DMS153 treated with DMSO at 0.1 percent for 48 hours (cell line): ENCODE measurements around the gene DNM1.
A peak's percentile ranks its signal among the peaks of the same experiment; 100 is the strongest.

Experiments used
- DNase-seq: peaks from one replicate; lab custom pipeline; 2025; ENCODE audit not compliant: unreplicated experiment; lab: John Stamatoyannopoulos, UW

Gene DNM1

DNA sequence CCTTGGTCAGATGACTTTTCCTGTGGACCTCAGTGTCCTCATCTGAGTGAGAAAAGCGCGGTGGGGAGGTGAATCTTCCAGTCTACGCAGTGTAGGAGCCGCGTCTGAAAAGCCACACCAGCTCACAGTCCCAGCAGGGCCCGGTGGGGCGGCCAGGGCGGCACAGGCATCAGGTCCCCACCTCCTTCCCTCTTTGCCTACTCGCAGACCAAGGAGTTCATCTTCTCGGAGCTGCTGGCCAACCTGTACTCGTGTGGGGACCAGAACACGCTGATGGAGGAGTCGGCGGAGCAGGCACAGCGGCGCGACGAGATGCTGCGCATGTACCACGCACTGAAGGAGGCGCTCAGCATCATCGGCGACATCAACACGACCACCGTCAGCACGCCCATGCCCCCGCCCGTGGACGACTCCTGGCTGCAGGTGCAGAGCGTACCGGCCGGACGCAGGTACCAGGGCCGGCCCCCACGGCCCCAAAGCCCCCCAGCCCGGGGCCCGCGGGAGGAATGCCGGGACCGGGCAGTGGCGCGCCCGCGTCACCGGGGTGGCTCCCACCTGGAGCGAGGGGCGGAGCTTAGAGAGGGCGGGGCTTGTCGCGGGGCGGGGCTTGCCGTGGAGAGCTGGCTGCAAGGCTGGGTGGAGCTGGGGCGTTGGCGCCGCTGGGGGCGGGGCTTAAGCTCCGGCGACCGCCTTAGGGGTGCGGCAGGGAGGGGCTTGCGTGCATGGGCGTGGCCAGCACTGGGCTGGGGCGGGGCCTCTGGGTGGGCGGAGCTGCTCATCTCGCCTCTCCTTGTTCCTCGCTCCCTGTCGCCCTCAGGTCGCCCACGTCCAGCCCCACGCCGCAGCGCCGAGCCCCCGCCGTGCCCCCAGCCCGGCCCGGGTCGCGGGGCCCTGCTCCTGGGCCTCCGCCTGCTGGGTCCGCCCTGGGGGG, 47.0 kb downstream of the DNM1 start:
- DNase-seq, result peak; percentile 85

DNA sequence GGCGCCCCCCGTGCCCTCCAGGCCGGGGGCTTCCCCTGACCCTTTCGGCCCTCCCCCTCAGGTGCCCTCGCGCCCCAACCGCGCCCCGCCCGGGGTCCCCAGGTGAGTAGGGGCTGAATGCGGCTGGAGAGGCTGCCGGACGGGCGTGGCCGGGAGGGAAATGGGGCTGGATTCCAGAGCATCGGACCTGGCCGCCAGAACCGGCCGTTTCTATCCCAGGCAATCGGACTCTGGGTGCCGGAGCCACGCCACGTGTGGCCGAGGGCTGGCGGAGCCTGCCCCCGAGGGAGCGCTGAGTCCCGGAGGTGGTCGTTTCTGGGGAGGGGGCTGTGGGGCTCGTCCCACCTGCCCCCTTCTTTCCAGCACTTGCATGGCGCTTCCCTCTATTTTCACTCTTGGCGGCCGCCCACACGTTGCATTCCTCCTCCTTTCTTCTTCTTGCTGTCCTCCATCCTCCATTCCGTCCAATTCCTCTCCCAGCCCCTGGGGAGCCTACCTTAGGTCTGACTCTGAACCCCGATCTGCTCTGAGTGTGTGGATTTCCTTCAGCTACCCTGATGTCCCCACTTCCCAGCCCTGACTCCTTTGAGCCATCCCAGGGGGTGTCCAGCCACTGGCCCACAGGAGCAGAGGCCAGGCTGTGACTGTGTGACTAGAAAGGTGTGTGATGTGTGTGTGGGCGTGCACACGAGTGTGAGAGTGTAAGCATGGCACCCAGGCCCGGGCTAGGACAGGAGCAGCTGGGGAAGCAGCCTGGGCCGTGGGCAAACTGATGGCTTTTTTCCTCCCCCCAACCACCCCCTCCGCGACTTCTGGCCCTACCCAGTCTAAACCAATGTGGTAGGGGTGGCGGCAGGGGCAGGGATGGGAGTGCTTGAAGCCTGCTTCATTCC, 47.9 kb downstream of the DNM1 start:
- no peak for DNase-seq

DNA sequence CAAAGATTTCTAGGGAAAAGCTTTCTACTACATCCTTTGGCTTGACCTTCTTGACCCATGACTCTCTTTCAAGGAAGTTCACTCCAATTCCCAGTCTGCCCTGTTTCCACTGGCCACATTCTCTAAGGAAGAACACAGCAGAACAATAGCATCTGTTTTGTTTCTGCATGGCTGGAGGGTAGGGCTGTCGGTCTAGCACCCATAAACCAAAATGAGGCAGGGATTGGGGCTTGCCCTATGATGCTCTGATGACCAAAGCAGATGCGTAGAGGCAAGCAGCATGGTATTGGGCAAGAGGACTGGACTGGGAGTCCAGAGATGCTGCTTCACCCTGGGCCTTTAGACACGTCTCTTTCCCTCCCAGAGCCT, 48.5 kb downstream of the DNM1 start:
- DNase-seq, result no peak

DNA sequence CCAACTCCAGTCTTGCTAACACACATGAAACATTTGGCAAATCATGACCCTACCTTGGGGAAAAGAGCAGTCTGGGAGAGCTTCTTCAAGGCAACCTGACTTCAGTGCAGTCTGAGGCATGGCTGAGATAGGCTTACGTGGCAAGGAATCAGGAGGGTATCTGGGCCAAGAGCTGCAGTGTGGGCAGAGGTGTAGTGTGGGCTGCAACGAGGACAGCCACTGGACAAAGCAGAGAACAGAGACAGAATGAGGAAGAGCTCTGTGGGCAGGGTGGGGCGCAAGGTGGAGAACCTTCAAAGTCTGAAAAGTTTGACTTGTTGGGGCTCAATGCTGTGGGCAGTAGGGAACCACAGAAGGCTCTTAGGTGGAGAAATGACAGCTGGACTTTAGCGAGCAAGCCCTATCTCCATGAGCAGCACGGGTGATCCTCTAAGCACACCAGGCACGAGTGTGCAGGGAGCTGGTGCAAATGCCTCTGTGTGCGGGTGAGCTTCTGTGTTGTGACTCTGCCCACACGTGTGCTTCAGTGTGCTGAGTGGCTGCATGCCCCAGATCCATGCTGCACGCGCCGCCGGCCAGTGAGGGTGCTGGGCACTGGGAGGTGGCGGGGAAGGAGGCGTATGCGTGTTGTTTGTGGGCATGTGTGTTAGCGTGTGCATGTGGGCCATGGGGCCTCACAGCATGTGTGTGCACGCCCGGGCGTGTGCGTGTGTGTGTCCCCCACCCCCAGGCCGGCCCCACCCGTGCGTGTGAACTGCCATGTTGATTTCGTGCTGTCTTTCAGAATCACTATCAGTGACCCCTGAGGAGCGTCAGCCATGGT, 49.3 kb downstream of the DNM1 start:
- DNase-seq, result no peak

DNA sequence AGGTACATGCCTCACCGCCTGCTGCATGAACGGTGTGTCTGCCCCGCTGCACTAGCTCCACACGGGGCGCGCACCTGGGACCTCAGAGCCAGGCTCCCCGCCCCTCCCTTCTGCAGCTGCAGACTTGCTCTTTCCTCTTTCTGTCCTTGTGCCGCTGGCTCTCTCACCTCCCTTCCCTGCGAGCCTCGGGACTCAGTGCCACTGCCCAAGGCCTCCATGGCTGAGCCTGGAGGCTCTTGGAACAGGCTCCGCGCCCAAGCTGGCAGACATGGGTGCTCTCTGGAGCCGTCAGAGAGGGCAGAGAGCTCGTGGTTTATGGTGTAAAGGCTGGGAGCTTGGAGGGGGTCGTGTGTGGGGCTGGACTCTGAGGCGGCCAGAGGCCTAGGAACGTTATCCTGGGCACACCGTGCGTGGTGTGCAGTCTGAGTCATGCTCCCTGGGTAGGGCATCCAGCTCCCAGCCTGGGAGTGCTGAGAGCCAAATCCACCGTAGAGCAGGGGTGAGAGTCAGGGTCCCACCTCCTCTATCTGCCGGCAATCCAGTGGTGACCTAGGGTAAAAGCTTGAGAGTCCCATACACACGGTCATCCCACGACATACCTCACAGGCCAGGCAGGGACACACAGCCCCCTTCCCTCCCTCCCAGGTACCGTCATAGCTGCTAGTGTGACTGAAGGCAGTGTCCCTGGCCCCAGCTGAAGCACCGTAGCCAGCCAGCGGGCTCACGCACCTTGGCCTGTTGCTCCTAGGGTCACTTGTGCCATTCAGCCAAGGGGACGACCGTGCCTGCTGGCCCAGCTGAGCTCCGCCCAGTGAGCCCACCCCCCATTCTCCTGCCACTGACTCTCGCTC, 50.2 kb downstream of the DNM1 start:
- DNase-seq, result no peak

DNA sequence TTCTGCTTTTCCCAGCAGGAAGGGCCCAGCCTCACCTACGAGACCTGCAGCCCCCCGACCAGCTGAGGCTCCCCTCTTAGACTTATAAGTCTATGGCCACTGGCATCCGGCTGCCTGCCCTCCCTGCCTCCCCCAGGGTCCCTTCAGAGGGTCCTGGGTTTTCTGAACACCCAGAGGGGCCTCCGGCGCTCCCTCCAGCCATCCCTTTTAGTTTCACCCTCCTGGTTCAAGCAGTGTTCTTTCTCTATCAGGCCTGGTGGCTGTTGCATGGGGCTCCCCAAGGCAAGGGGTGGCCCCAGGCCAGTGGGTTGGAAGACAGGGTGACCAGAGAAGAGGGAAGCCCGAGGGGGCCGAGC, 50.8 kb downstream of the DNM1 start:
- DNase-seq, result no peak

DNA sequence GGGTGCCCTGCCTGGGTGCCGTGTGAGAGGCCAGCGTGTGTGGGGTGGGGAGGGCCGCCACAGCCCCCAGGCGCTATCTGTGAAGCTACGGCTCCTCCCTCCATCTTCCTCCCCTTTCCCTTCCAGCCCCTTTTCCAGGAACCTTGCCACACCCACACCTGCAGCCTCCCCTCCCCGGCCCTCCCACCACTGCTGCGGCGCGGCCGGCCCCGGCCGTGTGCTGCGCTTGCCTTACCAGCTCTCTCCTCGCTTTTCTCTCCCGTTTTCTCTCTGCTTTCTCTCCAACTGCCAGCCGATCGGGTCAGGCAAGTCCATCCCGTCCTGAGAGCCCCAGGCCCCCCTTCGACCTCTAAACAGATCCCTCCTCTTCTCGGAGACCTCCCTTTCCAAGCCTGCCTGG, 51.2 kb downstream of the DNM1 start:
- DNase-seq, result no peak

DNA sequence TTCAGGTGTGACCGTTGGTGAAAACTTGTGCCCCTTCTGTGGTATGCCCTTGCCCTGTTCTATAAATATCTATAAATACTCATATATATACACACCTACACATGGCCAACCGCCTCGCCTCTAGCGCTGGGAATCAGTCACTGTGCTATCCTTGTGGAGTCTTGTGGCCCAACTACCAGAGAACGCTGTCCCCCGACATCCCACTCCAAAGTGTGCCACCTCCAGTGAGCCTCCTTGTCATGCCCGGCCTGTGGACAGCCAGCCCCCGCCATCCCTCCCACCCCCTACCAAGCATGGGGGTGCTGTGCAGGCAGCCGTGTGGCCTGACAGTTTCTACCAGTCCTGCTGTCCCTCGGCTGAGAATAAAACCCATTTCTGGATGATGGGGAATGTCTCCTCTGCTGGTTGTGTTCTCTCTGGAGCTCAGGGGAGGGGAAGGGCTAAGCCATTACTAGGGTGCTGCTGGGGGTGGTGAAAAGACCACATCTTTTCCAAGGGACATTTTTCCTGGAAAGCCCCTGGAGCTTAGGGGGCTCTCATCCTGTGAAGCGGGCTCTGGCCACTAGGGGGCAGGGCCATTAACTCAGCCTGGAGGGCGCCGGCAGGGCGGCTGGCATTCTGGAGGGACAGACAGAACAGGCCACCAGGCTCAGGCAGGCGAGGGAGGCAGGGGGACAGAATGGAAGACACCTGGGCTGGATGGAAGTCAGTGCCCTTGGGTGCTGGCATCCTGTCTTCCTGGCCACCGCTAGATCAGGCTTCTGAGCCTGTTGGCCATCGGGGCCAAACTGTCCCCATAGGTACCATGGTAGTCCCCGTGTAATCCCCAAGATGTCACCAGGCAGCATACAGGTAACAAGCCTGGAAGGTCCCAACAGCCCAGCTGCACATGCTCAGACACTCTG, 51.9 kb downstream of the DNM1 start:
- DNase-seq, result peak; percentile 10

DNA sequence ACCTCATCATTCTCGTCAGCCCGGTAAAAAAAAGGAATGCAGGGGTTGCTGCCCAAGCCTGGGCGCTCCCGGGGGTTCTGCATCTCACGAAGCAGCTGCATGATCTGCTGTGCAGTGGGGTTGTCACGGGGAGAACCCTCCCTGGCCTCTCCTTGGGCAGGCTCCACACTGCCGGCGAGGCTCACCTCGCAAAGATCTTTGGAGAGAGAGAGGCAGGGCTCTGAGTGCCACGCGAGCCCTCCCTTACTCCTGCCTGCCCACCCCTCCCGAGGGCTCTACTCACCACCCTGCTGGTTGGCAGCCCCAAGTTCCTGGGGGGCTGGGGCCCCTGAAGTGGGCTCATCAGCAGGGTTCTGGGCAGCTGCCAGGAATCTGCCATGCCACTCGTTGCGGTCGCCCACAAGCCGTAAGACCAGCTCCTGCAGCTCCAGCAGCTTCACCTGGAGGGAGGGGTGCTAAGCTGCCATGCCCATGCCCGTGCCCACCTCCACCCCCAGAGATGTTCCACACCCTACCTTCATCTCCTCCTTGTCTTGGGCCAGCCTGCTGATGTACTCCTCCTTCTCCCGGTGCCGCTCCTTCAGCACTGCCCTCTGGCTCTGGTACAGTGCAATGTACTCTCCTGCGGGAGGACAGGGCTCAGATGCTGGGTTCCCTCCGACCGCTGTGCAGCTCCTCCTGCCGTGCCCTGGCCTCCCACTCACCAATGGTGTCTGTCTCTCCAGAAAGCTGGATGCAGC, 54.1 kb downstream of the DNM1 start:
- DNase-seq, result no peak

DNA sequence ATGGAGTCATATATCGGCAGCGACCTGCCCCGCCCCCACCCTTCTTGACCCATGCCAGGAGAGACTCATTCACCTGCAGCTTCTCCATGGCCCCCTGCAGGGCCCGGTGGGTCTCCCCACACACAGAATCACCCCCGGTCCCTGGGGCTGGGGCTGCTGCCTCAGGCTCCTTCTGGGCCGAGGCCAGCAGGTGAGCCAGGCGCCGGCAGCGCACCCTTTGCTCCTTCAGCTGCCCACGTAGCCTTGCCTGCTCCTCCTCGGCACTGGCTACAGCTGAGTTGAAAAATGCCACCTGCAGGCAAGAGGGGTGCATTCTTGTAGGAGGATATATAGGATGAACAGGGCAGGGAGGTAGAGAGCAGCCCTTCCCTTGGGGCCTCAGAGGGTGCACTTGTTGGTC, 54.7 kb downstream of the DNM1 start:
- no peak for DNase-seq

DNA sequence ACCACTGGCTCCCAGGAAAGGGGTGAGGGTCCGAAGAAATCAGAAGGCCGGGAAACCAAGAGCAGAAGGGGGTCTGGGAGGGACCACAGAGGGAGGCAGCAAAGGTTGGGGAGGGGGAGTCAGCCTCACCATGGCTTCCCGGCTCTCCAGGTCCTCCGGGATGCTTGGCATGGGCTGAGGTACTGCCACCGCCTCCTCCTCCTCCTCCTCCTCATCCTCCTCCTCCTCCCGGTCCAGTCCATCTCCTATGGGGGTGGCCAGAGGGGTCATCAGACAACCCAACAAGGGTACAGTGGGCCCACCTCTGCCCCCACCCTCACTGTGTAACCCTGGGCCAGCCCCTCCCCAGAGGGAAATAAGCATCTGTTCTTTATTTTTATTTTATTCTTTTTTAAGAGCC, 55.1 kb downstream of the DNM1 start:
- no peak for DNase-seq

DNA sequence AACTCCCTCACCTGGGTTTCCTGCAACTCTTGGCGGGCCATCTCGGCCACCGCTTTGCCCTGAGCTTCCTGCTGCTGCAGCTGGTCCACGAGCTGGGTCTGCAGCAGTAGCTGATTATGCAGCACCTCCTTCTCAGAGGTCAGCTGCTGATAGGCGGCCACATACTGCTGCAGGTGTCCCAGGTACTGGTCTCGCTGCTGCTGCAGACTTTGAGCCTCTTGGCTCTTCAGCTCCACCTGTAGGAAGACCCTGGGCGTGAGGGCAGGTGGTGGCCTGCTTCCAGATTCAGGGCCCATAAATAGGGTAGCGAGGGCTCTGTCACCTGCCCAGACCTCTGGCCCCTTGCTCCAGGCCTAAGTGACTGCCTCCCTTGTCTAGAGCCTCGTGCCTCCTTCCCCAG, 56.0 kb downstream of the DNM1 start:
- DNase-seq, result no peak

DNA sequence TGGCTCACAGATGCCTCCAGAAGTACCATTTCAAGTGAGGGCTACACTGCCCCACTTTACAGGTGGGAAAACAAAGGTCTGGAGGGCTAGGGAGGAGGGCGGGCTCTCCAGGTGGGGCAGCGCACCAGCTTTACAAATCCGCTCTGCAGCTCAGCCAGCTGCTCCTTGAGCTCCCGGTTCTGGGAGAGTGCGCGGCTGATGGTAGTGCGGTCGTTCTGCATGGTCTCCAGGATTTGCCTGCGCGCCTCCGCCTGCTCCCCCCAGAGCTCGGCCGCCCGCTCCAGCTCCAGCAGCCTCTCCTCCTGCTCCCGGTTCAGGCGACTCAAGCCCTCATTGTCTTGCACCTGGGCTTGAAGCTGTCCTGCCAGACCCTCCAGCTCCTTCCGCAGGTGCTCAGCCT, 57.2 kb downstream of the DNM1 start:
- DNase-seq, result no peak

DNA sequence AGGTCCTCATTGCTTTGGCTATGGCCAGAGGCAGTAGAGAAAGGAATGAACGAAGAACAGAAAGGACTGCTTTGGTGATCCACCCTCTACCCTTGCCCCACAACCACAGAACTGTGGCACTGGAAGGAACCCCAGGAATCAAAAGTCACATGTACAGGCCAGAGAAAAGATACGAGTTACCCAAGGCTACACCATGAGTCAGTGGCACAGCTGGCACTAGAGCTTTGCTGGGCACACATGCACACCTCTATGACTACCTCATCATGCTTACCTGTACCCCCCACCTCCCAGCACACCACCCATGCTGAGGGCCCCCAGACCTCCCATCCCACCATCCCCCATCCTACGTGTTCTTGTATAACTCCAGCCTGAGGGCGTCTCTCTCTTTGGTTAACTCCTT, 59.5 kb downstream of the DNM1 start:
- DNase-seq, result no peak

DNA sequence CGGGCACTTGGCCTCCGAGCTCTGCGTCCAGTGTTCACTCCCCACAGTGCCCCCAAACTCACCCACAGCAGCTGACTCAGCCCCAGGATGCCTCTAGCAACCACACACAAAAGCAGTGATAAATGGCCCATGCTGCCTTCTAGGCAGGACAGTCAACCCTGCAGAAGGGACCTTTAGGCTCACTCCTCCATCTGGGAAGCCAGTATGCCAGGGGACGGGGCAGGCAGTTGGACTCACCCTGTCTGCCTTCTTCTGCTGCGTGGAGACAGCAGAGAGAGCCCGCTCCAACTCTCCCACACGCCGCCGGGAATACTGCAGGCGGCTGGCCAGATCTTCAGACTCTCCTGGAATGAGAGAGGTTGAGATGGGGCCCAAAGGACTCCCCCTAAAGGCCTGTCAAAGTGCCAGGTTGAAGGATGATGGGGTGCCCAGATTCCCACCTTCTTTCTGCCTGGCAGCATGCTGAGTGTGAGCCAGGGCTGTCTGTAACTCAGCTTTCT, 62.2 kb downstream of the DNM1 start:
- DNase-seq, result no peak

DNA sequence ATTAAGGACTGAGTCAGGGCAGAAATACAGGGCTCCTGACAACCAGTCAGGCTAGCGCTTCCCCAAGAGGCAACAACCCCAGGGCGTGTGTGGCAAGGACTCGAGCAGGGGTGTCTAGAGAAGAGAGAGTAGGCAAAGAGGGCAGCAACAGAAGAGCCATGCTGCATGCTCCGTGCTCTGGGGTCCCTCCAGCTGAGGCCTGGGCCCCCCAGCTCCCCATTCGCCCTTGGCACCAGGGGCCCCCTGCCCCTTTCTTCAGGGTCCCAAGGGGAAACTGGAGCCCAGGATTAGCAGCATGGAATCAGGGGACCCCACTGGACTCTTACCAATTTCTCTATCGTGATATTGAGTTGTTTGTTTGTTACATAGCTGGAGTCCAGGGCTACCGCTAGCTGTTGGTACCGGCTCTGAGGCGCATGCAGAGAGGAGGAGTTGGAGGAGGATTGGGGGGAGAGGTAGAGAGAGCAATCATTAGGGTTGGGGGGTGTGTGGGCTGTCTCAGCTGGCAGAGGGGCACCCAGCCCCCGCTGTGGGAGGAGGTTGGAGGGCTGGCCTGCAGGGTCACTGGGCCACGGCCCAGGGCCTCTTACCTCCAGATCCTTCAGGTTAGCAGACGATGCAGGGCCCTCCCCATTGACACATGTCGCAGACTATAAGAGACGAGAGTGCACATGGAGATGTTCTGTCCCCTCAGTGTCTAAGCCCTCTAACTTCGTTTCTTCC, 63.9 kb downstream of the DNM1 start:
- DNase-seq, result no peak

DNA sequence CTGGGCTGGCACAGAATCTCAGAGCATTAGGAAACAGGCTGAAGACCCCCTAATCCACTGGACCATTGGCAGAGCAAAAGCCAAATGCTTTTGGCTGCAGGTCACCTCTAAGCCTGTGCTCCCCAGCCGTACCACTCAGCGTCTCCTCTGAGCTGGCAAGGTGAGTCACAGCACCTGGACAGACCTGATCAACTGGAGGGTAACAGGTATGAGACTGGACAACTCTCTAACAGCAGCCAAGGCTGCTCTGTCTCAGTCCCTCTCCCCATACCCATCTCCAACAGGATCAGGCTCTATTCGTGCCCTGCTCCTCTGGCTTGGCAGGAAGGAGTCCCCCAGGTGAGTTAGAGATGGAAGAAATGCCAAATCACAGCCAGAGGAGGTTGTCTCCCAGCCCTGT, 67.9 kb downstream of the DNM1 start:
- DNase-seq, result no peak

DNA sequence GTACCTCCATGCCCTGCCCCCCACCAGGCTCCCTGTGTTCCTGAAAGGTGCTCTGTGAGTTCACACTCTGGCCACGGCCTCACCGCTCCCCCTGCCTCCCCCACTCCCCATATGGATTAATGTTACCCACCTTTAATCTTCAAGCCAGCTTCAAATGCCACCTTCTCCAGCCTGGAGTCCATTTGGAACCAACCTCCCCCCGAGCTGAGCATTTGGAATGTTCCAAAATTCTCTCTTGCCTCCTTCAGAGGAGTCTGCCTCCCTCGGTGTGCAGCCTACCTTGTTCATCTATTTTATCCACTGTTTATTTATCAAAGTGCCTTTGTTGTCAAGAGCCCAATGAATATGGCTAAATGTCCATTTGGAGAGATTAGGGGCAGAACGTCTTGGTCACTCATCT, 68.3 kb downstream of the DNM1 start:
- no peak for DNase-seq
